AML-193 (cell line): ENCODE results near the gene GALNT4.

Experiments used
- DNase-seq, 2 experiments: peaks; one replicate each; lab custom pipeline; 2025; lab: John Stamatoyannopoulos, UW

The GALNT4 gene

GRCh38 chr12:89529738-89530137 lies 5.1 kb upstream of the GALNT4 start:
- DNase-seq = peak; percentile 61 to 74

DNA sequence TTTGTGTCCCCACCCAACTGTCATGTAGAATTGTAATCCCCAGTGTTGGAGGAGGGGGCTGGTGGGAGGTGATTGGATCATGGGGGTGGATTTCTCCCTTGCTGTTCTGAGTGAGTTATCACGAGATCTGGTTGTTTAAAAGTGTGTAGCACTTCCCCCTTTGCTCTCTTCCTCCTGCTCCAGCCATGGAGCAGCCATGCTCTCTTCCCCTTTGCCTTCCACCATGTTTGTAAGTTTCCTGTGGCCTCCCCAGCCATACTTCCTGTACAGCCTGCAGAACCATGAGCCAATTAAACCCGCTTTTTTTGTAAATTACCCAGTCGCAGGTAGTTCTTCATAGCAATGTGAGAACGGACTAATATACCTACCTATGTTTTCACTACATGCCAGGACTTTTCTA lies 3.8 kb upstream of the GALNT4 start:
- no peak for DNase-seq

GRCh38 chr12:89525824-89526770 lies 1.5 kb upstream of the GALNT4 start, which contains the start of gene POC1B:
TSS of gene POC1B (minus strand) at chr12:89526047. CDS start at chr12:89525895, 152 bp downstream.
- peak; percentile 74 to 90 for DNase-seq

DNA sequence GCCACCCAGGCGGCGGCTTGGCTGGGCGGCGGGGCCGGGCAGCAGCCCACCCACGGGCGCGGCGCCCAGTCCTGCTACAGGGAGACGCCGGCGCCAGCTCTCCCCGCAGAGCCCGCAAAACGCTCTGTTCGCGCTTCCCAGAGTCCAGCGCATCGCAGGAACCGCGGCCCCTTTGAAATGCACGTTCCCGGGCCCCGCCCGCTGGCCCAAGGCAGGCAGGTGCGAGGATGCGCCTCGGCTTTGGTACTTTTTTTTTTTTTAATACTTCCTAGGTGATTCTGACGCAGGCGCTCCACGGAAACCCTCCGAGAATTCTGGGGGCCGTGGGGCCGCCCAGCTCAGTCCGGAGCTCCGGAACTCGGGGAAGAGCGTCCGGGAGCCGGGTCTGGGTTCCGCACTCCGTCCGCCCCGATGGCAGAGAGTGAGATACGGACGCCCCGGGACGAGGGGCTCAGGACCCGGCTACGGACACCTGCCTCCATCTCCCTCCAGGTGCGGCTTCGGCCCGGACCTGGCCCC lies 768 bp upstream of the GALNT4 start:
- no peak for DNase-seq

- DNase-seq = no peak
These were observed 604 bp downstream of the GALNT4 start for GRCh38 chr12:89523843-89524540.

DNA sequence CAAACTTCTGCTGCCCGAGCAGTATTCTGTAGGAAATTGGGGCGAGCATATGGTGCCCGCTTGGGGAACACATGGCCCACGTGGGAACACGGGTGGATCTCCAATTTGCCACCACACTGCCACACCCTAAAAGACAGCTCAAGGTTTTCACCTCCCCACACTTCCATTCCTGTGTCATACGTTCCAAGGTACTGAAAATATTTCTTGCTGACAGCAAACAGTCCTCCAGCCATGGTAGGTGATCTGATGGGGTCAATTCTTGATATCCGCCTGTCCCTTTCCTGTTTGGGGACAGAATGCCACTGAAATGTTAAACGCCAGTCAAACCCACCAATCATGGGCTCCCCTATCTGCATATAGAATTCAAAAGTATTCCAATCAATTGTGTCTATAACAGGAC lies 1.2 kb downstream of the GALNT4 start:
- no peak for DNase-seq

DNA sequence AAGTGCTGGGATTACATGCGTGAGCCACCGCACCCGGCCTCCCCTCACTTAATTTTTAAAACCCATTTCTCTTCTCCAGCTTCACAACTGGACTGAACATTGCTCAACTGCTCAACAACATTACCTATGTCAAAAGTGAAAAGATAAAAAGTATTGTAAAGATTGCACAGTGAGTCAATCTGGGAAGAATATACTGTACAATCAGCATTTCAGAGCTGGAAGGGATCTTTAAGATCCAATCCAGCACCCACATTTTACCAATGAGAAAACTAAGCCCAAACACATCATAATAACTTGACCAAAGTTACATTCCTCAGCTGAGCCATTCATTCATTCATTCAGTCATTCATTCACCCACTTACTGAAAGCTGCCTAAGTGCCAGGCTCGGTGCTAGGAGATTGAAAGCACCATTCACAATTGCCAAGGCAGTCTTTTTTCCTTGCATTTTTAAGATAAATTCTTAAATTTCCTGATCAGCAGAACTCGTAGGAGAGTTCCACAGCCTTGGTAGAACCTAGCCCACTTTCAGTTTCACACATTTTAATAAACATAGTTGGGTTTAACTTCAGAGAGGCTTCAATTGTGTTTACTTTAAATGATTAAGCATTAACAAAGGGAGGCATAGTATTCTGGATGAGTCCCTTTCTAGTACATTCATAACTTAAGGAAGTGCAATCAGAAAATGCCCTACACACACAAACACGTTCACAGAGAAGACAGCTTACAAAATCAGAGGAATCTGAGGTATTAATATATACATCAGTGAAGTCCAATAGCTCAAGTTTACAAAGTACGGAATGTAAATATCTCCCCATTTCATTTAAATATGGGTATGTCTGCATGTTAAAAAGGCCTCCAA lies 3.0 kb downstream of the GALNT4 start:
- DNase-seq = no peak

- no peak for DNase-seq
These were observed 6.9 kb downstream of the GALNT4 start for GRCh38 chr12:89517720-89518119.

- DNase-seq = no peak
These were observed 8.0 kb downstream of the GALNT4 start for GRCh38 chr12:89516633-89517032.

- DNase-seq = peak; percentile 12 to 14
These were observed 9.8 kb downstream of the GALNT4 start for GRCh38 chr12:89514751-89515150.

- no peak for DNase-seq
These were observed 11.1 kb downstream of the GALNT4 start for GRCh38 chr12:89513544-89513943.

DNA sequence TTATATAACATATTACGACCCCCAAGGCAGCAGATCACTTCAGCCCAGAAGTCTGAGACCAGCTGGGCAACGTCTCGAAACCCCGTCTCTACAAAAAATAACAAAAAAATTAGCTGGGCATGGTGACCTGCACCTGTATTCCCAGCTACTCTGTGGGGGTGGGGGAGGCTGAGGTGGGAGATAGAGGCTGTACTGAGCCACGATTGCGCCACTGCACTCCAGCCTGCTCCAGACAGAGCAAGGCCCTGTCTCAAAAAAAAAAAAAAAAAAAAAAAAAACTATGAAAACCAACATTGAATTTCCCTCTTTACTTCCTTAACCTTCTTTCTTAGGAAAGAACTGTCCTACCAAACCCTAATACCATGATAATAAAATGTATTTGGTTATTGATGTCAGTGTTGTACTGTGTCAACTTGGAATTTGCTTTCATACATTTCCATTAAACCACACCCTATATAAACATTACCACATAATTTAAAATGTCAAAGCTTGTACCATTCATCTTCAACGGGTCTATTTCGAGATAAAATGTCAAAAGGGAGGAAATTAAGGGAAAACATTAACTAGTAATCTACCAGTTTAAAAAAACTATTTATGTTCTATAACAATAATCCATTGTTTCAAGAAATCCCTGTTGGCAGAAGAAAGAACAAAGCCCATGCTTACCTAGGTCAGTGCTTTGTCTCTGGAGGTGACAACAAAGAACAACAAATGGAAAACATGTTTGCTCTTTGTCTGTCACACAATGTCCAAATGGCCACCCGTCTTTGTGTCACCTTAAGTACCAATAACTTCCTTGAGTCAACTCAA lies 17.4 kb downstream of the GALNT4 start:
- no peak for DNase-seq

- no peak for DNase-seq
These were observed 18.5 kb downstream of the GALNT4 start for GRCh38 chr12:89506050-89506449.

DNA sequence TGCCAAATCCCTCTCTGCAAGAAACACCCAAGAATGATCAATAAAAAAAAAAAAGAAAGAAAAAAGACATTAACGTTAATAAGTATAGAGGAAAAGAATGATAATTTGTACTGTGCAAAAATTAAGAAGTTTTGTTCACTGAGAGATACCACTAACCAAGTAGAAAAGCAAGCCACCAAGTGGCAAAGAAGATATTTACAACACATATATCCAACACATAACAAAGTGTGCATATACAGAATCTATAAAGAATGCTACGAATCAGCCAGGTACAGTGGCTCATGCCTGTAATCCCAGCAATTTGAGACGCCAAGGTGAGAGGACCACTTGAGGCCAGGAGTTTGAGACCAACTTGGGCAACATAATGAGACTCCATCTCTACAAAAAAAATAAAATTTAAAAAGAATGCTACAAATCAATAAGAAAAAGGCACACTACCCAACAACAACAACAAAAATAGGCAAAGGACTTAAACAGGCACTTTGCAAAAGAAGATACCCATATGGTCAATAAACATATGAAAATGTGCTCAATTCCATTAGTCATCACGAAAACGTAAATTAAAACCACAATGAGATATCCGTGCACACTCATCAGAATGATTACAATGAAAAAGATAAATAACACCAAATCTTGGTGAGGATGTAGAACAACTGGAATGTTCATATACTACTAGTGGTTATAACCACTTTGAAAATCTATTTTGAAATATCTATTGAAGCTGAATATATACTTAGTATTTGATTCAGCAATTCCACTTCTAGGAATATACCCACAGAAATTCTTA lies 19.8 kb downstream of the GALNT4 start:
- DNase-seq = no peak

GRCh38 chr12:89501793-89502192 lies 22.8 kb downstream of the GALNT4 start:
- DNase-seq = no peak

DNA sequence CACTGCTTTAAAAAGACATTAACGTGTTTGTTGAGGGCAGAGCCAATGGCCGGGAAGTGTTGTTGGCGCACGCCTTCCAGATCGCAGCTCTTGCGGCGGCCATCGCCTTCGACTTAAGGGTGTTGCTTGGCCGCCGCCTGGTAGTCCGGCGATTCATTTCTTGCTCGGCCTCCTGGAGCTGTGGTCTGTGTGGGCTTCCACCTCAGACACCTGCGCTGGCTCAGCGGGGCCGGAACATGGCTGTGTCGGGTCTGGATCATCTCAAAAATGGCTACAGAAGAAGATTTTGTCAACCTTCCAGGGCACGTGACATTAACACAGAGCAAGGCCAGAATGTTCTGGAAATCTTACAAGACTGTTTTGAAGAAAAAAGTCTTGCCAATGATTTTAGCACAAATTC lies 24.7 kb downstream of the GALNT4 start:
- DNase-seq = no peak

- DNase-seq = no peak
These were observed 27.1 kb downstream of the GALNT4 start for GRCh38 chr12:89497467-89497866.

DNA sequence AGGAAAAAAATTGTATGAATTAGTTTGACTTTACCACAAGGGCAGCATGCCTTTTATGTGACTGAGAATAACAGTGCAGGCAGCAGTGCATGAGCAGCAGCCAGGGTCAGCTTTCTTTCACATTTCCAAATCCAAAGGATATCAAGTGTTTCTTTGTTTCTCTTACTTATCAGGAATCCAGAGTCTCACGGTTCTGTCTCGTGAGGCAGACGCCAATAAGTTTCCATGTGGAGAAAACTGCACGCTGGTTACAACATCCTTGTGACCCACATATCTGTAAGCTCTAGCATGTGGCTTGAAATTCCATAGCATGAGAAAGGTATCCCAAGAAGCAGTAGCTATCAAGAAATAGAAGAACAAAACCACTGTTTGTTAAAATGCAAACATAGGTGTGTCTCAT lies 27.6 kb downstream of the GALNT4 start:
- DNase-seq = no peak

GRCh38 chr12:89494411-89495231 lies 30.0 kb downstream of the GALNT4 start:
- DNase-seq = no peak
